Motor neuron (in vitro differentiated cells): ENCODE measurements around the gene RNF145. TPM values are rescaled to one million over a fixed set of nuclear protein-coding genes. Genes with fewer than 3 reads are reported as not detected.
A peak's percentile ranks its signal among the peaks of the same experiment; 100 is the strongest.

Experiments used
- ATAC-seq, 8 experiments: fragments of 200-7000 bp; cut with Tn5 transposase; replicated peaks in 6 of 8; 2 replicates each; pipeline ENCODE4 v1.8.0; 2021; ENCODE audit warnings: mild to moderate bottlenecking in 8 of 8, moderate library complexity in 8 of 8
- H3K27ac ChIP-seq, 2 donors: fragments of 250-450 bp; sonication (Bioruptor Pico); 2 replicates each; pipeline ENCODE4 v1.9.0; 2021; ENCODE audit warnings: antibody characterized with exemption in 2 of 2, mild to moderate bottlenecking in 2 of 2, moderate library complexity in 1 of 2
- H3K4me1 ChIP-seq, 2 donors: fragments of 250-450 bp; sonication (Bioruptor Pico); replicated peaks in 1 of 2; 2 replicates each; pipeline ENCODE4 v1.6.1; 2021; ENCODE audit warnings: antibody characterized with exemption in 2 of 2, mild to moderate bottlenecking in 2 of 2, moderate library complexity in 1 of 2
- H3K4me3 ChIP-seq, 5 donors: fragments of 250-450 bp; sonication (Bioruptor Pico); 2 replicates each; pipeline ENCODE4 v1.9.0; 2021; ENCODE audit warnings: antibody characterized with exemption in 5 of 5, mild to moderate bottlenecking in 5 of 5, moderate library complexity in 4 of 5
- WGBS, 10 experiments: fragments of 450-650 bp; shearing (Covaris generic); methylation state at CpG; one replicate each; pipeline ENCODE4 v1.0.0; 2022; 5-methylcytosine and 5-hydroxymethylcytosine counted together
- in situ Hi-C, 9 experiments: fragments of 400-800 bp; cut with MboI; loops; one replicate each; pipeline ENCODE4 v1.15.0; 2021; ENCODE audit warnings: low sequenced_read_pairs in 9 of 9, low pct_unique_long_range_greater_than_20kb in 2 of 9; ENCODE audit not compliant: unreplicated experiment in 9 of 9
- total RNA-seq, 8 experiments: library from RNA; unstranded; fragments of 300-600 nt; gene quantifications; 2 replicates each; pipeline versions ENCODE4 v1.2.3 to v1.2.4, GENCODE V29; 2022

Gene RNF145
- 10 to 100 TPM; 41.0 to 88.5 (median 49.1) TPM for total RNA-seq

GRCh38 chr5:159209438-159210209 lies at the start of gene RNF145:
RNF145 (minus strand) TSS chr5:159209553; CDS start chr5:159203617, 5,936 bp downstream.
- WGBS, 10 experiments, result 0 to 40% (median 2%) methylated on average over 1 to 10 of the region's 65 CpGs; no CpG with 5 or more reads in 3 of the 10 experiments
- in situ Hi-C loops, result no loop called here
- H3K27ac ChIP-seq, result peak within 1 kb of the TSS; percentile 91 to 93
- peaks cover 5 to 25% of the 10 kb centered on the region in 2 donors for H3K4me1 ChIP-seq
- peak; percentile 64 to 86 (median 80) for ATAC-seq
- peak within 1 kb of the TSS; percentile 78 to 96 (median 95) for H3K4me3 ChIP-seq

GRCh38 chr5:159258361-159258760 lies 49.0 kb upstream of the RNF145 start:
- no peak overlapping the region for H3K27ac ChIP-seq
- in situ Hi-C loops, result loop anchor here in 2 of 9 experiments (25.0 kb wide), 1 partner anchor 96 kb away; no protein-coding TSS in a partner anchor
- H3K4me1 ChIP-seq, result peaks cover 5 to 7% of the 10 kb centered on the region in 2 donors
- no peak overlapping the region for H3K4me3 ChIP-seq
- WGBS, 10 experiments, result 83 to 100% (median 95%) methylated on average over 1 to 2 of the region's 2 CpGs; no CpG with 5 or more reads in 1 of the 10 experiments
- ATAC-seq, result no peak

- no peak overlapping the region for H3K27ac ChIP-seq
- WGBS, 10 experiments, result 53 to 95% (median 78%) methylated on average over 2 to 5 of the region's 6 CpGs; no CpG with 5 or more reads in 1 of the 10 experiments
Observed at GRCh38 chr5:159257629-159258283, 48.4 kb upstream of the RNF145 start.

GRCh38 chr5:159257007-159257406 lies 47.7 kb upstream of the RNF145 start:
- in situ Hi-C loops, result loop anchor here in 2 of 9 experiments (25.0 kb wide), 1 partner anchor 95 kb away; no protein-coding TSS in a partner anchor
- no peak overlapping the region for H3K27ac ChIP-seq
- ATAC-seq, result no peak
- no peak overlapping the region for H3K4me3 ChIP-seq
- H3K4me1 ChIP-seq, result peaks cover 1 to 2% of the 10 kb centered on the region in 2 donors

More at GRCh38 chr5:159257629-159258283, 48.4 kb upstream of the RNF145 start:
- Histone ChIP-seq H3K4me1 (peaks cover 5 to 7% of the 10 kb centered on the region in 2 donors), H3K4me3 (no peak overlapping the region)
- in situ Hi-C loops, result loop anchor here in 2 of 9 experiments (25.0 kb wide), 1 partner anchor 95 kb away; no protein-coding TSS in a partner anchor
- ATAC-seq, result no peak

- H3K27ac ChIP-seq, result no peak overlapping the region
- ATAC-seq, result no peak
- in situ Hi-C loops, result loop anchor here in 2 of 9 experiments (25.0 kb wide), 1 partner anchor 90 kb away; no protein-coding TSS in a partner anchor
- 40 to 100% (median 57%) methylated on average over 1 of the region's 1 CpG; no CpG with 5 or more reads in 5 of the 10 experiments for WGBS, 10 experiments
- no peak overlapping the region for H3K4me3 ChIP-seq
- H3K4me1 ChIP-seq, result no peaks in the 10 kb centered on the region
Observed at GRCh38 chr5:159252195-159252594, 42.8 kb upstream of the RNF145 start.

GRCh38 chr5:159249158-159249557 lies 39.8 kb upstream of the RNF145 start:
- Histone ChIP-seq H3K27ac (no peak overlapping the region), H3K4me3 (no peak overlapping the region), H3K4me1 (no peaks in the 10 kb centered on the region)
- ATAC-seq, result peak in 3 of 8 experiments; percentile 27 to 88 (median 83)
- 13 to 83% (median 47%) methylated on average over 1 to 2 of the region's 2 CpGs; no CpG with 5 or more reads in 3 of the 10 experiments for WGBS, 10 experiments
- in situ Hi-C loops, result no loop called here

GRCh38 chr5:159244890-159245289 lies 35.5 kb upstream of the RNF145 start:
- Histone ChIP-seq H3K27ac (no peak overlapping the region), H3K4me1 (no peaks in the 10 kb centered on the region), H3K4me3 (no peak overlapping the region)
- in situ Hi-C loops, result no loop called here
- ATAC-seq, result no peak

GRCh38 chr5:159244163-159244562 lies 34.8 kb upstream of the RNF145 start:
- in situ Hi-C loops, result no loop called here
- 48 to 86% (median 71%) methylated on average over 2 to 3 of the region's 3 CpGs; no CpG with 5 or more reads in 1 of the 10 experiments for WGBS, 10 experiments
- no peak for ATAC-seq
- no peak overlapping the region for H3K4me3 ChIP-seq
- no peaks in the 10 kb centered on the region for H3K4me1 ChIP-seq
- no peak overlapping the region for H3K27ac ChIP-seq

- in situ Hi-C loops, result no loop called here
- H3K4me1 ChIP-seq, result no peaks in the 10 kb centered on the region
- H3K27ac ChIP-seq, result no peak overlapping the region
- ATAC-seq, result no peak
- H3K4me3 ChIP-seq, result no peak overlapping the region
Observed at GRCh38 chr5:159243385-159243784, 34.0 kb upstream of the RNF145 start.

GRCh38 chr5:159242656-159243055 lies 33.3 kb upstream of the RNF145 start:
- no peak overlapping the region for H3K27ac ChIP-seq
- no peak for ATAC-seq
- in situ Hi-C loops, result no loop called here
- H3K4me1 ChIP-seq, result no peaks in the 10 kb centered on the region
- WGBS, 10 experiments, result 50 to 89% (median 68%) methylated on average over 2 to 4 of the region's 4 CpGs
- H3K4me3 ChIP-seq, result no peak overlapping the region

GRCh38 chr5:159241946-159242552 lies 32.7 kb upstream of the RNF145 start:
- H3K4me1 ChIP-seq, result no peaks in the 10 kb centered on the region
- H3K27ac ChIP-seq, result no peak overlapping the region
- no peak overlapping the region for H3K4me3 ChIP-seq
- no peak for ATAC-seq
- in situ Hi-C loops, result no loop called here
- 17 to 100% (median 65%) methylated on average over 1 to 2 of the region's 2 CpGs for WGBS, 10 experiments

- WGBS, 10 experiments, result 52 to 100% (median 84%) methylated on average over 1 to 4 of the region's 4 CpGs
- H3K4me1 ChIP-seq, result no peaks in the 10 kb centered on the region
- H3K4me3 ChIP-seq, result no peak overlapping the region
- ATAC-seq, result peak in 2 of 8 experiments; percentile 25 to 54
- in situ Hi-C loops, result no loop called here
- H3K27ac ChIP-seq, result no peak overlapping the region
Observed at GRCh38 chr5:159240301-159240870, 31.0 kb upstream of the RNF145 start.
